Activated effector memory CD4-positive, alpha-beta T cell treated with Interleukin-2 at 50 U/mL for 16 hours (primary cell): ENCODE data around the gene SMARCC2.
A peak's percentile ranks its signal among the peaks of the same experiment; 100 is the strongest.

Experiments
- DNase-seq: peaks from one replicate; pipeline ENCODE4 v3.0.0-alpha.2; 2020

The SMARCC2 gene

DNA sequence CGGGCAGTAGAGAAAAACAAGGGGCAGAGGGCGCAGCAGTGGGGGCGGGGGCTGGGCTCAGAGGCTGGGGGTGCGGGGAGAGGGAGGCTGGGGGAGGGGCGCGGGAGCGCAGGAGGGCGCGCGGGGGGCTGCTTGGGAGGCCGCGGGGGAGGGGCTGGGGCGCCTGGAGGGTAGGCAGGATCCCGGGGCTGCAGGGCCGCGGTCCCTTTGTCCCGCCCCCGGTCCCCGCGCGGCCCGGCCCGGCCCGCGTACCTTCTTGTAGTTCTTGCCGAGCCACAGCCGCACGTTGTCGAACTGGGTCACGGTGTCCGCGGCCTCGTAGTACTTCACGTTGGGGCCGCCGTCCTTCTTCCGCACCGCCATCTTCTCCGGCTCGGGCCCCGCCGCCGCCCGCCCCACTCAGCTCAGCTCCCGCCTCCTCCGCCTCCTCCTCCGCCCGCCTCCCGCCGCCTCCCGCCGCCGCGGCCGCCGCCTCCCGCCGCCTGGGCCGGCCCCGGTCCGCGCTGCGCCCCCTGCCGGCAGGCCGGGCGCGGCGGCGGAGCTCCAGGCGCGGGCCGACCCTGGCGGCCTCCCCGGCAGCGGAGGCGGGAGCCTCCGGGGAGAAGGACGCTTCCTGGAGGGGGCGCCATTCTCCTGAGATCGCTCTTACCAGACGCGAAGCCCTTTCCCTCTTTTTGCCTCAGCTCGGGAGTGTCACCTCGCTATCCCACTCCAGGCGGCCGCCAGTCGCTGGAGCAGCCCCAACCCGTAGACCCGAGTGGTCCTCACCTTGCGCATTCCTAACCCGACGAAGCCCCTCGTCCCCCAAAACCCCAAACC lies at the start of gene SMARCC2:
Gene SMARCC2 (minus strand): TSS at position 385 of the 819 bp plus-strand sequence. CDS start 22 bp downstream, at position 363.
- DNase-seq: peak; percentile 79

DNA sequence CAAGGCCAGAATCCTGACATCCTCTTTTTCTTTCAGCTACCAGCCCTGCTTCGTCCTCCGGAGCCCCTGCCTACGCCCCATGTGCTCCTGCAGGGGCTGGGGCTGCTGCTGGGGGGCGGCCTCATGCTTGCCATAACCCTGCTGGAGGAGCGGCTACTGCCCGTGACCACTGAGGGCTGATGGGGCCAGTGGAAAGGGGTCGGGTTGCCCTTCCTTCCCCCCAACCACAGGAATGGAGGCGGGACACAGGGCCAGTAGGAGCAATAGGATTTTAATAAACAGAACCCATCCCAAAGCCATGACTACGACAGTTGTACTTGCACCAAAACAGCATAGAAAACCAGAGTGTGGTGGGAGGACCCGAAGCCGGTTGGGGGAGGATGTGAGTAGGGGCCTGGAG lies 48.3 kb upstream of the SMARCC2 start:
- no peak for DNase-seq

DNA sequence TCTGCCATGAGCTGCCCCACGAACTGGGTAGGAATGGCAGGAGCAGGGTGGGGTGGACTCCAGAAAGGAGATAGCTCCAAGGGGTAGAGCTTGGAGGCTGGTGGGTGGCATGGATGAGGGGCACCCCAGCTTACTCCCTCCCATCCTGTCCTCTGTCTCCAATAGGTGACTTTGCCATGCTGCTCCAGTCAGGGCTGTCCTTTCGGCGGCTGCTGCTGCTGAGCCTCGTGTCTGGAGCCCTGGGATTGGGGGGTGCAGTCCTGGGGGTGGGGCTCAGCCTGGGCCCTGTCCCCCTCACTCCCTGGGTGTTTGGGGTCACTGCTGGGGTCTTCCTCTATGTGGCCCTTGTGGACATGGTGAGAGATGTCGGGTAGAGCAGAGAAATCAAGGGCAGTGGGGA lies 47.7 kb upstream of the SMARCC2 start:
- DNase-seq: no peak

DNA sequence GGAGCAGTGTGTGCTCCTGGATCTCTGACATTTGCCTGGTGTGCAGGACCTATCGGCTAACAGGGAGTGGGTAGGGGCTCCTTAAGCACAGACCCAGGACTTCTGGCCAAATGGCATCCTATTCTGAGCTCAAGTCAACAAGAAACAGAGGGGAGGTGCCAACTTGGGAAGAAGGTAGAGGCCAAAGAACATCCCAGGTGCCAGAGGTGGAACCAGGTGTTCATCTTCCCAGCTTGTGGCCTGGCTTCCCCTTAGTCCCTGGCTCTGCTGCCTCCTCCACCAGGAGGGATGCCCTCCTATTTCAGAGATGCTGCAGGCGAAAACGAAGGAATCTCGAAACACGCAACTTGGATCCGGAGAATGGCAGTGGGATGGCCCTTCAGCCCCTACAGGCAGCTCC lies 46.8 kb upstream of the SMARCC2 start:
- DNase-seq: no peak

DNA sequence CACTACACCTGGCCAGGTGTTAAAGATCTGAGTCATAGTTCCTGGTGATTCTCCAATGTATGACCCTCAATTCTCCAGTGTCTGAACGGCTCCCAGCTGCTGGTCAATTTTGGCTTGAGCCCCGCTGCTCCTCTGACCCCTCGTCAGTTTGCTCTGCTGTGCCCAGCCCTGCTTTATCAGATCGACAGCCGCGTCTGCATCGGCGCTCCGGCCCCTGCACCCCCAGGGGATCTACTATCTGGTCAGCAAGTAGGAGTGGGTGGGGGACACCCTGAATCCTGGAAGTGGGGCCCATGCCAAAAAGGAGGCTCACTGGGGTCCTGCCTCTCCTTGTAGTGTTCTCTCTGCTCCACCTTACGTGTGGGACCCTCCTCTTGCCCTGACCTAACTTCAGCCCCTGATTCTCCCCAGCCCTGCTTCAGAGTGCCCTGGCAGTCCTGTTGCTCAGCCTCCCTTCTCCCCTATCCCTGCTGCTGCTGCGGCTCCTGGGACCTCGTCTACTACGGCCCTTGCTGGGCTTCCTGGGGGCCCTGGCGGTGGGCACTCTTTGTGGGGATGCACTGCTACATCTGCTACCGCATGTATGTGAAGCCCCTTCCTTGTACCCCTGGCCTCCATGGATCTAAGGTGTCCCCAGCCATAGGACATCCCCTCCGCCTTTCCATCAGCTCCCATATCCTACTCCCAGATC lies 45.6 kb upstream of the SMARCC2 start:
- no peak for DNase-seq

DNA sequence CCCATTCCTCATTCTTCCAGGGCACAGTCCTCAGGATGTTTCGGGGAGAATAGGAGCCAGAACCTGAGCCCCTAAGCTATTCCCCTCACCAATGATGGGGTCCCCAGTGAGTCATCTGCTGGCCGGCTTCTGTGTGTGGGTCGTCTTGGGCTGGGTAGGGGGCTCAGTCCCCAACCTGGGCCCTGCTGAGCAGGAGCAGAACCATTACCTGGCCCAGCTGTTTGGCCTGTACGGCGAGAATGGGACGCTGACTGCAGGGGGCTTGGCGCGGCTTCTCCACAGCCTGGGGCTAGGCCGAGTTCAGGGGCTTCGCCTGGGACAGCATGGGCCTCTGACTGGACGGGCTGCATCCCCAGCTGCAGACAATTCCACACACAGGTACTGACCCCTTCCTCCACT lies 41.9 kb upstream of the SMARCC2 start:
- no peak for DNase-seq

DNA sequence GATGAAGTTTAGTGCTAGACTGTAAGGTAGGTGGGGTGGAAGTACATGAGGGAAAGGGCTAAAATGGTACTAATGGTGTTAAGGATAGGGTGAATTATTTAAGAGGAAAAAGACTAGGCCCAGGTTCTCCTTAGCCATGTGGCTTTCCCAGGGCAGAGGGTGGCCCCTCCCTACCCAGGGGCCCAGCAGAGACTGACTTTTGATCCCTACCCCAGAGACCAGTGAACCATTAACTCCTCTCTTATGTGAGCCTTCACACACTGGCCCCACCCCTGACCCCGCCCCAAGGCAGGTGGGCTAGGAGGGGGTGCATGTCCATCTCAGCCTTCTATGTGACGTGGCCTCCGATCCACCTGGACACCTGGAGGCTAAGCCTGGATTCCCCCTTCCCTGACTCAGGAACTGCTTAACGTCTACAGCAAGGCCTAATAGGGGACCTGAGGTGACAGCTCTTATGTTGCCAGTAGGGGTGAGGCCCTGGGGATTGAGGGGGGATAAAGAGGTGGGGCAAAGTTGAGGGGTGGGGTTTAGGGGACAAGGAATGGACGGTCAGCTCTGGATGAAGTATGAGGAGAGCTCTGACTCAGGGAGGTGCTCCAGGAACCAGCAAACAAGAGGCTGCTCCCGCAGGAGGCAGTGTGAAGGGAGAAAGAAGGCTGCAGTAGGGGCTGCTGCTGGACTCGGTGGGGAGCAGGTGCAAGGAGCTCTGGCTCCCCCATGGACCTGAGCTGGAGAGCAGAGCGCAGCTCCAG lies 41.3 kb upstream of the SMARCC2 start:
- DNase-seq: no peak

DNA sequence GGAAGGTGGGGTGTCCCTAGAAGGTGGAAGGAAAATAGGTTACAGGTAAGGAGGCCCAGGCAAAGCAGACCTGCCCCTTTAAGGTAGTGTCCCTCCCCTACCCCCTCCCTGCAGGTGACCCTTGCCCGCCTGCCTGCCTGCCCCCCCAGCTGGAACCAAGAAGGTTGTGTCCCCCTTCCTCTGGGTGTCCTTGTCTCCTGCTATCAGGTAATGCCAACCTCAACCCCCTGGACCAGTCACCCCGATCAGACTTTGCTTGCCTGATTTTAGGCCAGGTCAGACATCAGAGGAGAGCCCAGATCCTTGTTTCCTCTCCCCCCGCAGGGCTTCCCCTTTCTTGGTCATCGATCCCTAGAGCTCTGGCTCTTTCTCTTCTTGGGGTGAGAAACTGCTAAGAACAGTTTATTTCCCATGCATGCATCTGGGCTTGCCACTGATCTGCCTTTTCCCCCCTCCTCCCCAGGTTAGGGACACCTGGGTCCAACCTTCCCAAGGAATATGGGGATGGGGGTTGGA lies 40.7 kb upstream of the SMARCC2 start, which contains the start of gene SLC39A5:
Gene SLC39A5 (plus strand): TSS at position 136 of the 516 bp plus-strand sequence. CDS start 1,224 bp downstream, outside the sequence.
- no peak for DNase-seq

DNA sequence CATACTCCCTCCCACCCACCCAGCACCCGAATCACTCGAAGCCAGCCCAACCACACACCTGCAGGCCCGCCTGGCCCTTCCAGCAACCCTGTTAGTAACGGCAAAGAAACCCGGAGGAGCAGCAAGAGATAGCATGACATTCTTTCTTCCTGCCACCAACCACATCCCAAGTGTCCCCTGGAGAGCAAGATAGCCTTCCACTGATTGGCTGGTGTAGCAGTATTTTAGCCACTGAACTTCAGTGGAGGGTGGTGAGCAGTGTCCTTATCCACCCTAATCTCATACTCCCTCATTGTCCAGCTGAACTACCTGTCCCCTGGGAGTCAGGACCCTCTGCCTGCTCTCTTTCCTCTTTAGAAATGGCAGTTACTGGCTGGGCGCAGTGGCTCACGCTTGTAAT lies 39.8 kb upstream of the SMARCC2 start:
- DNase-seq: no peak

DNA sequence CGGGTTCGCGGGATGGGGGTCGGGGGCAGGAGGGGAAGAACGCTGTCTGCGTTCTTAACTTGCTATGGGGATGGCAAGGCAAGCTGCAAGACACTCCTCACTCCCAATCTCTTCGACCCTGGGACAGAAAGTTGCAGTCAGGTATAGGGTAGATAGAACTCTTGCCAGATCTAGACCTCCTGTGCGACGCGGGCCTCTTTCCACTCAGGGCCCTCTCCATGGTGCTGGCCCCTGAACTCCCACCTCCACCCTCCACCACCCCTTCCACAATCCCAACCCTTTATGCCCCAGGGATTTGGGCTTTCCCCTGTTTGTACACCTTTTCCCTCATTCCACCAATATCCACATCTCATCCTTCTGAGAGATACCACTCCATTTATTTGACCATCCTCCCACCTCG lies 35.7 kb upstream of the SMARCC2 start:
- no peak for DNase-seq

DNA sequence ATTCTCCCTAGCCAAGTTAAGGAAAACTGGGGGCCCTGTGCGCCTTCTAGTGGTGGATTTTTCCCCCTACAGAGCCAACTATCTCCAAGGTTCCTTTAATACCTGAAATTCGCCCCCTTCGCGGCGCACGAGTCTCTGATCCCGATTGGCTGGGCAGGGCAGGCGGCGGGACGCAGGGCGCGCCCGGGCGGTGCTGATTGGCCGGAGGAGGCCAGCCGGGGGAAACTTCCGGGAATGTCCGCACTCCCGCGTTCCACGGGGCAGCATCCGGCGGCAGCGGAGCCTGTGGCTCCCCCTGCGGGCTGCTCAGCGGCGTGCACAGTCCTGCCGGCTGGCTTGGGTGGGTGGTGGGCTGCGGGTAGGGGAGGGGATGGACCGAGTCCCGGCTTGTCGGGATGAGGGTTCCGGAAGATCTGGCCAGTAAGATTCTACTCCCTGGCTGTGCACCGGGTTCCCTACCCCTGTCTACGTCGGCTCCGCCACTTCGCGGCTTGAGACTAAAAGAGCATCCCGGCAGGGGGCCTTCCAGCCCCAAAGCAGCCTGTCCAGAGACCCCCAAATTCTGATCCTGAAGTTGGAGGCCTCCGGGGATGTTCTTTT lies 34.9 kb upstream of the SMARCC2 start, which contains the start of gene NABP2:
Gene NABP2 (plus strand): TSS at position 241 of the 600 bp plus-strand sequence. CDS start 515 bp downstream, outside the sequence.
- peak; percentile 89 for DNase-seq

DNA sequence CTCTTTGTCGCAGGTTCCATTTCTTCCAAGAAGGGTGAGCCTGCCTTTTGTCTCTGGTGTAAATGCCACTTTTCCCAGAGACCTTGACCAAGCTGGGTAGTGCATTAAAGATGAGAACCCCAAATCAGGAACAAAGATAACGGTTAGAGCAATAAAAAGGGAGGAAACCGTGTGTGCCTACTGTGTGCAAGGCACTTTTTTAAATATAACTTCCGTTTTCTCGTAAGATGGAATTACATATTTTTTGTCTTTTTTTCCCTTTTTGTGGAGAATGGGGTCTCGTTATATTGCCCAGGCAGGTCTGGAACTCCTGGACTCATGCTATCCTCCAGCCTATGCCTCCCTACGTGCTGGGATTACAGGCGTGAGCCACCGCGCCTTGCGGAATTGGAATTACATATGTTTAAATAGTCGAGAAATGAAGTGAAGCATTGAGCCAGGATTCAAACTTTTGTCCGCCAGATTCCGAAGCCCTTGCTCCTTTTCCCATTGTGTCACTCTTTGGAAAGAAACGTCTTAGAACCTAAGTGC lies 34.4 kb upstream of the SMARCC2 start:
- DNase-seq: no peak

DNA sequence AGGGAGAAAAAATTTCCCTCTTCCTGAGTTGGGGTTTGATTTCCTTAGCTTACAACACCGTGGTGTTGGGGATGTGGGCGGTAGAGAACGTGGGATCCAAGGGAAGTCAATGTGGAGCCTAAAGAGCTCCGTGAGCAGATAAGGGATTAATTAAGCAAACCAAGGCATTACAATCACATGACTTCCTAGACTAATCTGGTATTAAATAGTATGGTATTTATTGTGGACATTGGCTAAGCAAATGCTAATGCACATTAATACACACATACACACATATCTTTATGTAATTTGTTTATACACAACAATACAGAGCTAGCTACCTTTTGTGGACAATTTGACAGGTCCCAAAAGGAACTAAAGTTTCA lies 33.2 kb upstream of the SMARCC2 start:
- DNase-seq: no peak

DNA sequence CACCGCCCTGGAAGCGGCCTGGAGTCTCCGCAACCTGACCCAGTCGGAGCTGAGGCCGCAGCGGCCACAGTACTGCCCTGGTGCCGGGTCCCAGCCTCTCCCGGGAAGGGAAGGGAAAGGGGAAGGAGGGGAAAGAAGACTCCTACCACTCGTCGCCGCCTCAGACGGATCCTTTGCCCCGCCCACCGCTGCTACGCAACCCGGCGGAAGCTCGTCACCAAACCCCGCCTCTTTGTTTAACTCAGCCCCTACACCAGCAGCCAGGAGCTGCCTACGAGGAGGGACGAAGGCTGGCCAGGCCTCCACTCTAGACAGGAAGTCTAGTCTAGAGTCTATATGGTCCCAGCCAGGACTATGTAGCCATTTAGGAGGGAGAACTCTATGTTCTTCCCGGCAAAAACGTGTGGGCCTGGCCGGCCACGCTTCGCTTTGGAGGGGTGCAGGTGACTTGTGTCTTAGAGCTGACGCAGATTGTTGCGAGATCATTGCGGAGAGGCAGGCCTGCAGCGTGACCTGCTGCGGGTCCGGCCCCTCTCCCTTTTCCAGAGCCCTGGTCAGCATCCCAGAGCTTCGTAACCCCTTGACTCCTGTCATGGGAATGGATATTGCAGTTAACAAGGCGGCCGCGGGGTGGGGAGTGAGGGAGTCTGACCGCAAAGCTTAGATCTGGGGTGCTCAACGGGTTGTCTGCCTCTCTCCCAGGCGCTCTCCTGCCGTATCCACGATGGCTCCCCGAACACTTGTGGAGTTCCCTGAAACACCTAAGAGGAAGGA lies 32.7 kb upstream of the SMARCC2 start, which contains the start of gene RNF41:
Gene RNF41 (minus strand): TSS at position 166 of the 774 bp plus-strand sequence. CDS start 7,875 bp downstream, outside the sequence.
- peak; percentile 89 for DNase-seq

DNA sequence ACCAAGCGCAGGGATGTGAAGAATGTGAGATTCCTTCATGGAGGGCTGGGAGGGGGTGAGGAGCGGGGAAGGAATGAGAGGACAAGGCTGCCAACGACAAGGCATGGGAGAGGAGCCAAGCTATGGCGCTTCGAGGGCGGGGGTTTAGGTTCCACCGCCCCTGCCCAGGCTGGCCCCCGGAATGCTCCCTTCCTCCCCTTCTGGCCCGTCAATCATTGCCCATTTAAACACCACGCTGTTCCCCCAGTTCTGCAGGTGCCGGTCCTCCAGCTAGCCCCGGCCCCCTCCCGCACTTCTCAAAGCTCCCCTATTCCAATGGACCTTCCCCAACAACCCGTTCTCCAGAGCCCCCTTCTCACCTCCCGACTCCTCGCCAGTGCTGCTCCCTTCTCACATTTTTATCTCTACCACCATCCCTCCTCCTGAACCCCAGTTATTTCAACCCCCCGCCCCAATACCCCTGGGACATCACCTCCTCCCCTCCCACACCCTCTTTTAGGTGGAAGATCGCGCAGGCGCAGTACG lies 32.0 kb upstream of the SMARCC2 start:
- no peak for DNase-seq

DNA sequence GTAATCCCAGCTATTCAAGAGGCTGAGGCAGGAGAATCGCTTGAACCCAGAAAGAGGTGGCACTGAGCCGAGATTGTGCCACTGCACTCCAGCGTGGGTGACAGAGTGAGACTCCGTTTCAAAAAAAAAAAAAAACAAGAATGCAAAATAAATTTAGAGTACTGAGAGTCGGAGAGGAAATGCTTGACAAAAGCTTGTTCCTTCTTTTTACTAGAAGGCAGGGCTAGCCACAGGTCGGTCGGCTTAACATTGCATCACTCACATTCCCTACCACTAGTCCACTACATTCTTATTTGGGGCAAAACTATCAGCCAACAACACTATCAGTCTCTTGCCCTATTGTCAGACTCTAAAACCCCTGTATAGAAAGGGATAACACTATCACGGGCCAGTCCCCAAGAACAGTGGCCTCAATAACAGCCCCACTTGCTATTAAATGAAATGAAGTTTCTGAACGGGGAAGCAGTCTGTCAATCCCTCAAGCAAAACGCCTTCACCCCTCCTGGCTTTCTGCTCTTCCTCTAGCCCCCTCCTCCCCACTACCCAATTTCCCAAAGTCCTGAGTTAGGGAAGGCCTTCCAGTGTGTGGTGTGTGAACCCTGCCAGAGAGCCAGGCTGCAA lies 31.4 kb upstream of the SMARCC2 start:
- no peak for DNase-seq

DNA sequence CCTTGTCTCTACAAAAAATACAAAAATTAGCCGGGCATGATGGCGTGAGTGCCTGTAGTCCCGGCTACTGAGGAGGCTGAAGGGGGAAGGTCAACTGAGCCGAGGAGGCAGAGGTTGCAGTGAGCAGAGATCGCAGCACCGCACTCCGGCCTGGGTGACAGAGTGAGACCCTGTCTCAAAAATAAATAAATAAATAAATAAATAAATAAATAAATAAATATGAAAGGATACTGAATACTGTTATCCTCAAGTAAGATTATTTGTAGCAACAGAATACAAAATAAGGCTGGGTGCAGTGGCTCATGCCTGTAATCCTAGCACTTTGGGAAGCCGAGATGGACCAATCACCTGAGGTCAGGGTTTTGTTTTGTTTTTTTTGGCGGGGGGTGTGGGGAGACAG lies 30.6 kb upstream of the SMARCC2 start:
- no peak for DNase-seq

DNA sequence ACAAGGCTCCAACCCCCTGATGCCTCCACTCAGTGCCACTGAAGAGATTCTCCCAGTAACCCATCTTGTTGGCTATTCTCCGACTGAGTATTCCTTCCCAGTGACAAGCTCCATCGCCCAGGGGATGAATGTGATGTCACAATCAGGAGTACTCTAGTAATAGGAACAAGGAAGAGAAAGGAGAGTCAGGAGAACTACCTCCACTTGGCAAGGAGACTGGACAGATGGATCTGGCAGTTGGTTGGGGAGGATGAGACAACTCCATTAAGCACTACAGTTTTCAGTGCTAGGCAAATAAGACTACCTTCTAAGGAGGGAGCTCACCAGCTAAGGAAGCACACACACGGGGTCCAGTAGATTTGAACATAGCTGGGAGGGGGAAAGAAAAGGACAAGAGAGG lies 27.2 kb upstream of the SMARCC2 start:
- DNase-seq: no peak

DNA sequence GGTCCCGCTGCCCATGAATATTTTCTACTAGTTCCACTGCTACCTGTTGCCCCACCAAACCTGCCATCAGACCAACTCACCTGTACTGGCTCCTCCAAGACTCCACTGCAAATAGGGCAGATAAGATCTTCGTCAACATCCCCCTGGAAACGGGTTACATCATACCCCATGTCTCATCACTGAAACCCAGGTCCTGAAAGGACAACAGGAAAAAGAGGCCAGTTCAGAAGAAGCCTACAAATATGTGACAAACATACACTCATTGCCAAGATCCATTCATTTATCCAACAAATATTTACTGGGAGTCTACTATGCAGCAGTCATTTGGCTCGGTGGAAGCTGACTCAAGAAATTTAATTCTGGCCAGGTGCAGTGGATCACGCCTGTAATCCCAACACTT lies 24.6 kb upstream of the SMARCC2 start:
- DNase-seq: no peak

DNA sequence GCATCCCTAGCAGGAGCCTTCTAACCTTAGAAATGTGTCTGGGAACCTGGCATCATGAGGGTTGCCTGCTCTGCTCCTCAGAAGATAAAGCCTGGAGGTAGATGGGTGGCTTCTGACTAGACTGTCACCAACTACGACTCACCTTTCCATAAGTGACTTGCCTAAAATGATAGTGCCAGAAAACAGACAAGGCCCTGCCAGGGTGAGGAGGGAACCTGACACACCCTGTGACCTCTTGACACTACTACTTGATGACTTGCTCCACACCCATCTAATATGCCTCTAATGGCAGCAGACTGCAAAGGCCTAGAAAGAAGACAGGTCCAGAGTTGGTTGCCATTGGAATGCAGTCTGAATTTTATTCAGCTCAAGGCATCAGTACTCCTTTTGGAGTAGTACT lies 23.1 kb upstream of the SMARCC2 start:
- DNase-seq: no peak

DNA sequence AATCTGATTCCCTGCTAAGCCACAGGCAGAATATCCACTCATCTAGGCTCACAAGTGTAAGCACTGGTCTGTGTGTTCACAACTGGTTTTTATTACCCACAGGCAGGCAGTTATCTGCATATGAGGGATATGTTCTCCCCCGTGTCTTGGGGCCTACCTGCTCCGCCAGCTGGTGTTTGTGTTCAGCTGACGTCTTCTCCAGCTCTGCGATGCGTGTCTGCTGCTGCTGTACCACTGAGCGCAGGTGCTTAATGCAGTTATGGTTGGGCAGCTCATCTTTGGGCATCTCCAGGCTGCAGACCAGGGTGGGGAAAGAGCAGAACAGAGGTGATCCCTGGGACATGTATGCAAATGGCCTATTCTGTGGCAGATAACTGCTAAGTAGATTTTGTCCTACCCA lies 18.7 kb upstream of the SMARCC2 start:
- DNase-seq: no peak
